Measurements from ENCODE around the gene NHLH2. TPM values are rescaled to one million over a fixed set of nuclear protein-coding genes. Genes with fewer than 3 reads are reported as not detected.

NHLH2 gene
- total RNA-seq, 1 experiment from 2014 or later: not detected

- no TSS peak for BruUV-seq (replicated peaks)
- Histone ChIP-seq H4K20me1 (ENCODE audit: insufficient read depth) (no peaks in the 10 kb centered on the region), H3K27me3 (ENCODE audit: insufficient read depth, low read length) (no peaks in the 10 kb centered on the region), H3K36me3 (ENCODE audit: control insufficient read depth in 1 of 2, insufficient read depth in 2 of 2, low read length in 2 of 2) (no peaks in the 10 kb centered on the region), H3K27ac (ENCODE audit: low read depth, low read length) (no peak overlapping the region), H2AFZ (ENCODE audit: low read depth, low read length, poor library complexity, severe bottlenecking) (no peak overlapping the region), H3K4me1 (ENCODE audit: control insufficient read depth in 1 of 2, insufficient read depth in 2 of 2, low read length in 2 of 2) (no peaks in the 10 kb centered on the region), H3K9me2 (ENCODE audit: insufficient read depth) (no peaks in the 10 kb centered on the region), H3K4me2 (ENCODE audit: low read length) (no peak overlapping the region), H3K9ac (ENCODE audit: low read length) (no peak overlapping the region), H3K9me3 (ENCODE audit: control insufficient read depth in 1 of 2, insufficient read depth in 1 of 2, low read depth in 1 of 2, low read length in 2 of 2) (no peaks in the 10 kb centered on the region), H3K79me2 (ENCODE audit: insufficient read depth, low read length) (no peaks in the 10 kb centered on the region), H3K4me3 (replicated peaks in 1 of 2; ENCODE audit: low read depth in 1 of 2, low read length in 2 of 2) (no peak overlapping the region)
- ChIA-PET CTCF (interaction anchor here (0.9 to 1.2 kb wide), 2 partner anchors 17 to 19 kb away, joined by 3 read pairs; no protein-coding TSS in a partner anchor), POLR2A (no interaction called here), RAD21 (ENCODE audit: low non-redundant PET in 1 of 2, low total read pairs in 2 of 2, uncharacterized antibody in 2 of 2, unreplicated experiment in 2 of 2) (no interaction called here)
- intact Hi-C loops (cut with micrococcal nuclease): no loop called here
- TF ChIP-seq POLR2A (IDR thresholded peaks at IDR 0.05; ENCODE audit: borderline replicate concordance, extremely low read depth, insufficient read depth, insufficient read length) (no peak), CEBPB (IDR thresholded peaks at IDR 0.05; ENCODE audit: low read depth) (no peak), CTCF (IDR thresholded peaks at IDR 0.05 in 2 of 3, conservative IDR thresholded peaks at IDR 0.05 in 1 of 3; ENCODE audit: borderline replicate concordance in 1 of 3, insufficient read depth in 1 of 3, low read depth in 2 of 3, low read length in 2 of 3) (no peak), EGR1 (IDR thresholded peaks at IDR 0.05; ENCODE audit: low read depth) (no peak), POLR2AphosphoS5 (IDR thresholded peaks at IDR 0.05; ENCODE audit: low read depth, low read length) (no peak), YY1 (IDR thresholded peaks at IDR 0.05; ENCODE audit: extremely low read depth, insufficient replicate concordance, low read depth, low read length) (no peak), ZNF274 (IDR thresholded peaks at IDR 0.05; ENCODE audit: low read depth, low read length) (no peak), TCF7L2 (IDR thresholded peaks at IDR 0.05; ENCODE audit: borderline replicate concordance, extremely low read depth, insufficient read depth, insufficient read length) (no peak), ELF1 (IDR thresholded peaks at IDR 0.05; ENCODE audit: borderline replicate concordance, low read depth) (no peak), MAX (IDR thresholded peaks at IDR 0.05) (no peak), EZH2phosphoT487 (IDR thresholded peaks at IDR 0.05; ENCODE audit: borderline replicate concordance) (no peak), RAD21 (IDR thresholded peaks at IDR 0.05; ENCODE audit: low read depth) (no peak), ZBTB33 (IDR thresholded peaks at IDR 0.05; ENCODE audit: extremely low read depth, insufficient replicate concordance, low read length) (no peak), FOSL1 (IDR thresholded peaks at IDR 0.05; ENCODE audit: low read depth) (no peak), EZH2 (IDR thresholded peaks at IDR 0.05) (no peak)
- ATAC-seq (no peak), DNase-seq (ENCODE audit: low read depth, low spot score) (no peak)
Measured at GRCh38 chr1:115790356-115790755, 50.6 kb downstream of the NHLH2 start.

Measured in HCT116 (cell line).